HEK293 (cell line): Measurements from ENCODE around the gene RAD21L1.

ENCODE experiments used
- ATF2 ChIP-seq: fragments of 450-650 bp; formaldehyde crosslinking; IDR thresholded peaks from 2 replicates; pipeline ENCODE4 v1.5.1; 2016; ENCODE audit warnings: missing biosample characterization, missing genetic modification characterization, low read depth
- REST ChIP-seq: fragments of 450-650 bp; formaldehyde crosslinking; IDR thresholded peaks from 2 replicates; pipeline ENCODE4 v1.5.1; 2016; ENCODE audit warnings: missing biosample characterization, missing genetic modification characterization
- YY1 ChIP-seq: fragments of 450-650 bp; formaldehyde crosslinking; IDR thresholded peaks from 2 replicates; pipeline ENCODE4 v1.5.1; 2018; ENCODE audit warnings: missing biosample characterization, missing genetic modification characterization
- ZBTB20 ChIP-seq: fragments of 450-650 bp; formaldehyde crosslinking; IDR thresholded peaks from 2 replicates; pipeline ENCODE4 v1.5.1; 2016; ENCODE audit warnings: missing biosample characterization, missing genetic modification characterization
- ZNF114 ChIP-seq: fragments of 450-650 bp; formaldehyde crosslinking; IDR thresholded peaks from 2 replicates; pipeline ENCODE4 v1.5.0; 2017; ENCODE audit warnings: missing biosample characterization, missing genetic modification characterization
- ZNF211 ChIP-seq: fragments of 450-650 bp; formaldehyde crosslinking; IDR thresholded peaks from 2 replicates; pipeline ENCODE4 v1.5.1; 2016; ENCODE audit warnings: low read depth, missing biosample characterization, missing genetic modification characterization
- ZNF223 ChIP-seq: fragments of 450-650 bp; formaldehyde crosslinking; IDR thresholded peaks from 2 replicates; pipeline ENCODE4 v1.5.1; 2016; ENCODE audit warnings: missing biosample characterization, missing genetic modification characterization
- ZNF274 ChIP-seq, 2 experiments: fragments of 200-500 bp in 1 of 2; fragments of 450-650 bp in 1 of 2; sonication (Bioruptor generic) in 1 of 2; formaldehyde crosslinking in 1 of 2; IDR thresholded peaks; 2 replicates each; pipeline versions ENCODE4 v1.5.1 to v1.6.1; 2014 to 2016; ENCODE audit warnings: borderline replicate concordance in 1 of 2, inconsistent platforms in 1 of 2, low read length in 1 of 2, missing biosample characterization in 1 of 2, missing genetic modification characterization in 1 of 2
- ZNF501 ChIP-seq: fragments of 450-650 bp; formaldehyde crosslinking; IDR thresholded peaks from 2 replicates; pipeline ENCODE4 v1.5.1; 2016; ENCODE audit warnings: missing biosample characterization, missing genetic modification characterization
- ZNF768 ChIP-seq: fragments of 450-650 bp; formaldehyde crosslinking; IDR thresholded peaks from 2 replicates; pipeline ENCODE4 v1.5.1; 2018; ENCODE audit warnings: missing biosample characterization, mild to moderate bottlenecking, missing genetic modification characterization
- ZNF776 ChIP-seq: fragments of 450-650 bp; formaldehyde crosslinking; IDR thresholded peaks from 2 replicates; pipeline ENCODE4 v1.5.0; 2017; ENCODE audit warnings: missing biosample characterization, missing genetic modification characterization, borderline replicate concordance
- TF ChIP-seq, protein P1 (sequence below): fragments of 450-650 bp; formaldehyde crosslinking; IDR thresholded peaks from 2 replicates; pipeline ENCODE4 v1.5.1; 2016; ENCODE audit warnings: missing biosample characterization, missing genetic modification characterization

DNA sequence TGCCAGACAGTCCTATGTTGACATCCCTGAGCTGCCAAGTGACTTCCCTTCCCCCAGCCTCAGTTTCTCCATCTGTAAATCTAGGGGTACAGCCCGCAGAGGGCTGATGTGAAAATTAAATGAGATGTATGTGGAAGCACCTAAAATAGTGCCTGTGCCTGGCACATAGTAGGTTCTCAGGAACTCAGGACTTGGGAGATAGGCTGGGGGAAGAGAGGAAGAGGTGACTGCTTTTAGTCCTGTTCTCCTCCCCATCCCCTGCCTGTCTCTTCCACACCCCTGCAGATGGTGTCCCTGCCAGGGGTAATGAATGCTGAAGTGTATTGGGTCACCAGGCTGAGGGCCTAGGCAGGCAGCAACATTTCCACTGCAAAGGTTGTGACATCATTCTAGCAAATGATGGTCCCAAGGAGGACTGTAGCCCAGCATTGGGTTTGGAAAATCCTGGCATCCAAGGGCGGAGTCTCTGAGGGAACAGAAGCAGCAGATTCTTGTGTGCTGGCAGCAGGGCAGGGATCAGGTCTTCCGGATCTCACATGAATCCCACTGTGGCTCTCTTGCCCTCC, 42.0 kb downstream of the RAD21L1 start:
- TF ChIP-seq, protein P1, sequence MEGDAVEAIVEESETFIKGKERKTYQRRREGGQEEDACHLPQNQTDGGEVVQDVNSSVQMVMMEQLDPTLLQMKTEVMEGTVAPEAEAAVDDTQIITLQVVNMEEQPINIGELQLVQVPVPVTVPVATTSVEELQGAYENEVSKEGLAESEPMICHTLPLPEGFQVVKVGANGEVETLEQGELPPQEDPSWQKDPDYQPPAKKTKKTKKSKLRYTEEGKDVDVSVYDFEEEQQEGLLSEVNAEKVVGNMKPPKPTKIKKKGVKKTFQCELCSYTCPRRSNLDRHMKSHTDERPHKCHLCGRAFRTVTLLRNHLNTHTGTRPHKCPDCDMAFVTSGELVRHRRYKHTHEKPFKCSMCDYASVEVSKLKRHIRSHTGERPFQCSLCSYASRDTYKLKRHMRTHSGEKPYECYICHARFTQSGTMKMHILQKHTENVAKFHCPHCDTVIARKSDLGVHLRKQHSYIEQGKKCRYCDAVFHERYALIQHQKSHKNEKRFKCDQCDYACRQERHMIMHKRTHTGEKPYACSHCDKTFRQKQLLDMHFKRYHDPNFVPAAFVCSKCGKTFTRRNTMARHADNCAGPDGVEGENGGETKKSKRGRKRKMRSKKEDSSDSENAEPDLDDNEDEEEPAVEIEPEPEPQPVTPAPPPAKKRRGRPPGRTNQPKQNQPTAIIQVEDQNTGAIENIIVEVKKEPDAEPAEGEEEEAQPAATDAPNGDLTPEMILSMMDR (tag by site-specific recombination): no peak
- TF ChIP-seq YY1 (tag by site-specific recombination) (no peak), ZNF776 (tag by site-specific recombination) (no peak), REST (tag by site-specific recombination) (no peak), ZNF274 (IDR thresholded peaks at IDR 0.05; ENCODE audit: low read length) (no peak), ZNF274 (tag by site-specific recombination; IDR thresholded peaks at IDR 0.05; ENCODE audit: borderline replicate concordance) (no peak), ZNF768 (tag by site-specific recombination) (no peak), ZBTB20 (tag by site-specific recombination) (peak; percentile 51; the same call in 1 of the 2 replicates), ZNF501 (tag by site-specific recombination) (no peak), ATF2 (no peak), ZNF223 (tag by site-specific recombination) (no peak), ZNF114 (tag by site-specific recombination) (no peak), ZNF211 (tag by site-specific recombination) (no peak)
